Measurements from ENCODE around the gene GBF1.
A peak's percentile ranks its signal among the peaks of the same experiment; 100 is the strongest.

The GBF1 gene

GRCh38 chr10:102394801-102395399, 149.6 kb downstream of the GBF1 start:
- peaks cover 23% of the 10 kb centered on the region for H3K4me1 ChIP-seq (ENCODE audit: control insufficient read depth, insufficient read depth, low read length)
- H3K4me3 ChIP-seq (ENCODE audit: low read length): peak overlapping the region; percentile 94
- no peaks in the 10 kb centered on the region for H3K36me3 ChIP-seq (ENCODE audit: control insufficient read depth, insufficient read depth, low read length)
- H3K27me3 ChIP-seq (ENCODE audit: control insufficient read depth, insufficient read depth, low read length): no peaks in the 10 kb centered on the region
- peak overlapping the region; percentile 82 for H3K9ac ChIP-seq (ENCODE audit: low read length)
- H3K9me3 ChIP-seq (ENCODE audit: control insufficient read depth, low read length): no peaks in the 10 kb centered on the region

- peaks cover 2% of the 10 kb centered on the region for H3K36me3 ChIP-seq (ENCODE audit: control insufficient read depth, insufficient read depth, low read length)
- peak within 1 kb of the TSS; percentile 82 for H3K9ac ChIP-seq (ENCODE audit: low read length)
- H3K27me3 ChIP-seq (ENCODE audit: control insufficient read depth, insufficient read depth, low read length): no peaks in the 10 kb centered on the region
- peak within 1 kb of the TSS; percentile 94 for H3K4me3 ChIP-seq (ENCODE audit: low read length)
- H3K4me1 ChIP-seq (ENCODE audit: control insufficient read depth, insufficient read depth, low read length): peaks cover 21% of the 10 kb centered on the region
- H3K9me3 ChIP-seq (ENCODE audit: control insufficient read depth, low read length): no peaks in the 10 kb centered on the region
Observed at GRCh38 chr10:102395400-102396316, 150.3 kb downstream of the GBF1 start, which contains the start of gene NFKB2. NFKB2 (plus strand) TSS chr10:102395705; CDS start chr10:102395960, 255 bp downstream.

GRCh38 chr10:102396317-102396650, 151.0 kb downstream of the GBF1 start:
- Histone ChIP-seq H3K9me3 (ENCODE audit: control insufficient read depth, low read length) (no peaks in the 10 kb centered on the region), H3K27me3 (ENCODE audit: control insufficient read depth, insufficient read depth, low read length) (no peaks in the 10 kb centered on the region), H3K4me3 (ENCODE audit: low read length) (peak overlapping the region; percentile 80), H3K36me3 (ENCODE audit: control insufficient read depth, insufficient read depth, low read length) (peaks cover 2% of the 10 kb centered on the region), H3K4me1 (ENCODE audit: control insufficient read depth, insufficient read depth, low read length) (peaks cover 21% of the 10 kb centered on the region), H3K9ac (ENCODE audit: low read length) (peak overlapping the region; percentile 71)

- Histone ChIP-seq H3K27me3 (ENCODE audit: control insufficient read depth, insufficient read depth, low read length) (no peaks in the 10 kb centered on the region), H3K4me1 (ENCODE audit: control insufficient read depth, insufficient read depth, low read length) (peaks cover 21% of the 10 kb centered on the region), H3K9me3 (ENCODE audit: control insufficient read depth, low read length) (no peaks in the 10 kb centered on the region), H3K4me3 (ENCODE audit: low read length) (peak overlapping the region; percentile 80), H3K9ac (ENCODE audit: low read length) (peak overlapping the region; percentile 71), H3K36me3 (ENCODE audit: control insufficient read depth, insufficient read depth, low read length) (peaks cover 2% of the 10 kb centered on the region)
Observed at GRCh38 chr10:102396730-102397151, 151.4 kb downstream of the GBF1 start.

DNA sequence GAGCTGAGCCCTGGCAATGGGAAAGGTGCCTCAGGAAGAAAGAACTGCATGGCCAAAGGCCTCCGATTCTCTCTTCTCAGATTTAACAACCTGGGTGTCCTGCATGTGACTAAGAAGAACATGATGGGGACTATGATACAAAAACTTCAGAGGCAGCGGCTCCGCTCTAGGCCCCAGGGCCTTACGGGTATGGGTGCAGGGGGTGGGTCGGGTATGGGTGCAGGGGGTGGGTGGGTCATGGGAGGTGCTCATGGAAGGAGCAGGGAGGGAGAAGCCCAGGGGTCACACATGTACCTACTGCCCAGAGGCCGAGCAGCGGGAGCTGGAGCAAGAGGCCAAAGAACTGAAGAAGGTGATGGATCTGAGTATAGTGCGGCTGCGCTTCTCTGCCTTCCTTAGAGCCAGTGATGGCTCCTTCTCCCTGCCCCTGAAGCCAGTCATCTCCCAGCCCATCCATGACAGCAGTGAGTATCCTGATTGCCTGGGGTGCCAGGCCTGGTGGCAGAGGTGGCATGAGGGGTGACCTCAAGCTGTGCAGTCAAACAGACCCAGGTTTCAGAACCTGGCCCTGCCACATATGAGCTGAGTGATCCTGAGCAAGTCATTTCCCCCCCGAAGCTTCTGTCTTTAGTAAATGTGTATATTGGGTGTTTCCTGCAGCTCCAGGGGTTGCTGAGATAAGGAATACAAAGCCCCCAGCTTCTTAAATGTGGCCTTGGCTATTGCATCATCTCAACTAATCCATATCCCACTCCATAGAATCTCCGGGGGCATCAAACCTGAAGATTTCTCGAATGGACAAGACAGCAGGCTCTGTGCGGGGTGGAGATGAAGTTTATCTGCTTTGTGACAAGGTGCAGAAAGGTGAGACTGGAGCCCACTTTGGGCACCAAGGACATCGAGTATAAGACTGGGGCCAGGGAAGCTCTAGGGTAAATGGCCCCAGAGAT, 152.2 kb downstream of the GBF1 start:
- Histone ChIP-seq H3K36me3 (ENCODE audit: control insufficient read depth, insufficient read depth, low read length) (peaks cover 2% of the 10 kb centered on the region), H3K9ac (ENCODE audit: low read length) (peak overlapping the region; percentile 71), H3K9me3 (ENCODE audit: control insufficient read depth, low read length) (no peaks in the 10 kb centered on the region), H3K4me1 (ENCODE audit: control insufficient read depth, insufficient read depth, low read length) (peaks cover 21% of the 10 kb centered on the region), H3K27me3 (ENCODE audit: control insufficient read depth, insufficient read depth, low read length) (no peaks in the 10 kb centered on the region), H3K4me3 (ENCODE audit: low read length) (no peak overlapping the region)

DNA sequence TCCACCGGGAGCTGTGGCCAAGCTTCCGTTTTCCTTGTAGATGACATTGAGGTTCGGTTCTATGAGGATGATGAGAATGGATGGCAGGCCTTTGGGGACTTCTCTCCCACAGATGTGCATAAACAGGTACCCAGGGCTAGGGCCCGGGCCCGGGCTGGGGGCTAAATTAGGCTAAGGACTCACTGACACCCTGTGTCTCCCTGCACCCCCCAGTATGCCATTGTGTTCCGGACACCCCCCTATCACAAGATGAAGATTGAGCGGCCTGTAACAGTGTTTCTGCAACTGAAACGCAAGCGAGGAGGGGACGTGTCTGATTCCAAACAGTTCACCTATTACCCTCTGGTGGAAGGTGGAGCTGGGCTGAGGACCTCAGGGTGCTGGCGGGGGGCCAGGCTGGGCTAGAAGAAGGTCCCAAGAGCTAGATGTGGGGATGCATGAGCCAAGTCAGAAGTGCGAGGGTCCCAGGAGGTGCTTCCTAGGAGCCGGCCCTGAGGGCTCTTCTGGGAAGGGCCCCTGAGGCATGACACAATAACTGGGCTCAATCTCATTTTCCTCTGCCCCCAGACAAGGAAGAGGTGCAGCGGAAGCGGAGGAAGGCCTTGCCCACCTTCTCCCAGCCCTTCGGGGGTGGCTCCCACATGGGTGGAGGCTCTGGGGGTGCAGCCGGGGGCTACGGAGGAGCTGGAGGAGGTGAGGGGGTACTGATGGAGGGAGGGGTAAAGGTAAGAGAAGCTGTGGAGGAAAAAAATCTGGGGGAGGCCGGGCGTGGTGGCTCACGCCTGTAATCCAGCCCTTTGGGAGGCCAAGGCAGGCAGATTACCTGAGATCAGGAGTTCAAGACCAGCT, 153.1 kb downstream of the GBF1 start:
- peaks cover 22% of the 10 kb centered on the region for H3K4me1 ChIP-seq (ENCODE audit: control insufficient read depth, insufficient read depth, low read length)
- no peak overlapping the region for H3K9ac ChIP-seq (ENCODE audit: low read length)
- H3K9me3 ChIP-seq (ENCODE audit: control insufficient read depth, low read length): no peaks in the 10 kb centered on the region
- peaks cover 2% of the 10 kb centered on the region for H3K36me3 ChIP-seq (ENCODE audit: control insufficient read depth, insufficient read depth, low read length)
- no peaks in the 10 kb centered on the region for H3K27me3 ChIP-seq (ENCODE audit: control insufficient read depth, insufficient read depth, low read length)
- no peak overlapping the region for H3K4me3 ChIP-seq (ENCODE audit: low read length)

GRCh38 chr10:102399217-102400021, 154.1 kb downstream of the GBF1 start:
- Histone ChIP-seq H3K36me3 (ENCODE audit: control insufficient read depth, insufficient read depth, low read length) (peaks cover 2% of the 10 kb centered on the region), H3K4me3 (ENCODE audit: low read length) (peak overlapping the region; percentile 19), H3K27me3 (ENCODE audit: control insufficient read depth, insufficient read depth, low read length) (no peaks in the 10 kb centered on the region), H3K9me3 (ENCODE audit: control insufficient read depth, low read length) (no peaks in the 10 kb centered on the region), H3K9ac (ENCODE audit: low read length) (peak overlapping the region; percentile 1), H3K4me1 (ENCODE audit: control insufficient read depth, insufficient read depth, low read length) (peaks cover 24% of the 10 kb centered on the region)

DNA sequence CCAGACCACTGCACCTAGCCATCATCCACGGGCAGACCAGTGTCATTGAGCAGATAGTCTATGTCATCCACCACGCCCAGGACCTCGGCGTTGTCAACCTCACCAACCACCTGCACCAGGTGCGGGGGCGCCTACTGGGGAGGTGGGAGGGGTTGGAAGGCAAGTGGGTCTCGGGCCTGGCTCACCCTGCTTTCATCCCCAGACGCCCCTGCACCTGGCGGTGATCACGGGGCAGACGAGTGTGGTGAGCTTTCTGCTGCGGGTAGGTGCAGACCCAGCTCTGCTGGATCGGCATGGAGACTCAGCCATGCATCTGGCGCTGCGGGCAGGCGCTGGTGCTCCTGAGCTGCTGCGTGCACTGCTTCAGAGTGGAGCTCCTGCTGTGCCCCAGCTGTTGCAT, 154.7 kb downstream of the GBF1 start:
- Histone ChIP-seq H3K36me3 (ENCODE audit: control insufficient read depth, insufficient read depth, low read length) (peaks cover 2% of the 10 kb centered on the region), H3K9ac (ENCODE audit: low read length) (peak overlapping the region; percentile 1), H3K4me1 (ENCODE audit: control insufficient read depth, insufficient read depth, low read length) (peaks cover 24% of the 10 kb centered on the region)

DNA sequence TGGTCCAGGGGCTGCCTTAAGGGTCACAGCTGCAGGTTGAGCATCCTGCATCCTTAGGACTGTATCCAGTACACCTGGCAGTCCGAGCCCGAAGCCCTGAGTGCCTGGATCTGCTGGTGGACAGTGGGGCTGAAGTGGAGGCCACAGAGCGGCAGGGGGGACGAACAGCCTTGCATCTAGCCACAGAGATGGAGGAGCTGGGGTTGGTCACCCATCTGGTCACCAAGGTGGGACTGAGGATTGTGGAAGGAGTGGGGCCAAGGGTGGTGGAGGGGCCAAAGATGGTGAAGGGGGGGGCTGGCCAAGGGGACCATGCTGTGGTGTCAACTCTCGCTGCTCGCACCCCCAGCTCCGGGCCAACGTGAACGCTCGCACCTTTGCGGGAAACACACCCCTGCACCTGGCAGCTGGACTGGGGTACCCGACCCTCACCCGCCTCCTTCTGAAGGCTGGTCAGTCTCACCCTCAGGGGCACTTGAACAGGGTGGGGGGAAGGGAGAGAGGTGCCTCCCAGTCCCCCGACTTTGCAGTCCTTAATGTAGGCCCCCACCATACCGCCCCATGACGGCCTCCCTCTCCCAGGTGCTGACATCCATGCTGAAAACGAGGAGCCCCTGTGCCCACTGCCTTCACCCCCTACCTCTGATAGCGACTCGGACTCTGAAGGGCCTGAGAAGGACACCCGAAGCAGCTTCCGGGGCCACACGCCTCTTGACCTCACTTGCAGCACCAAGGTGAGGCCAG, 155.4 kb downstream of the GBF1 start:
- Histone ChIP-seq H3K9me3 (ENCODE audit: control insufficient read depth, low read length) (no peaks in the 10 kb centered on the region), H3K36me3 (ENCODE audit: control insufficient read depth, insufficient read depth, low read length) (peaks cover 2% of the 10 kb centered on the region), H3K27me3 (ENCODE audit: control insufficient read depth, insufficient read depth, low read length) (no peaks in the 10 kb centered on the region), H3K4me1 (ENCODE audit: control insufficient read depth, insufficient read depth, low read length) (peaks cover 23% of the 10 kb centered on the region), H3K9ac (ENCODE audit: low read length) (no peak overlapping the region), H3K4me3 (ENCODE audit: low read length) (no peak overlapping the region)

More for the DNA sequence above, 154.7 kb downstream of the GBF1 start:
- Histone ChIP-seq H3K27me3 (ENCODE audit: control insufficient read depth, insufficient read depth, low read length) (no peaks in the 10 kb centered on the region), H3K9me3 (ENCODE audit: control insufficient read depth, low read length) (no peaks in the 10 kb centered on the region), H3K4me3 (ENCODE audit: low read length) (no peak overlapping the region)

GRCh38 chr10:102401342-102401654, 156.0 kb downstream of the GBF1 start:
- Histone ChIP-seq H3K9ac (ENCODE audit: low read length) (no peak overlapping the region), H3K36me3 (ENCODE audit: control insufficient read depth, insufficient read depth, low read length) (peaks cover 2% of the 10 kb centered on the region), H3K4me1 (ENCODE audit: control insufficient read depth, insufficient read depth, low read length) (peaks cover 18% of the 10 kb centered on the region), H3K9me3 (ENCODE audit: control insufficient read depth, low read length) (no peaks in the 10 kb centered on the region), H3K4me3 (ENCODE audit: low read length) (no peak overlapping the region), H3K27me3 (ENCODE audit: control insufficient read depth, insufficient read depth, low read length) (no peaks in the 10 kb centered on the region)
